NCI-H2107 (cell line): Measurements from ENCODE around the gene OS9.

ENCODE experiments used
- DNase-seq: peaks from one replicate; lab custom pipeline; 2025; lab: John Stamatoyannopoulos, UW

Gene OS9

DNA sequence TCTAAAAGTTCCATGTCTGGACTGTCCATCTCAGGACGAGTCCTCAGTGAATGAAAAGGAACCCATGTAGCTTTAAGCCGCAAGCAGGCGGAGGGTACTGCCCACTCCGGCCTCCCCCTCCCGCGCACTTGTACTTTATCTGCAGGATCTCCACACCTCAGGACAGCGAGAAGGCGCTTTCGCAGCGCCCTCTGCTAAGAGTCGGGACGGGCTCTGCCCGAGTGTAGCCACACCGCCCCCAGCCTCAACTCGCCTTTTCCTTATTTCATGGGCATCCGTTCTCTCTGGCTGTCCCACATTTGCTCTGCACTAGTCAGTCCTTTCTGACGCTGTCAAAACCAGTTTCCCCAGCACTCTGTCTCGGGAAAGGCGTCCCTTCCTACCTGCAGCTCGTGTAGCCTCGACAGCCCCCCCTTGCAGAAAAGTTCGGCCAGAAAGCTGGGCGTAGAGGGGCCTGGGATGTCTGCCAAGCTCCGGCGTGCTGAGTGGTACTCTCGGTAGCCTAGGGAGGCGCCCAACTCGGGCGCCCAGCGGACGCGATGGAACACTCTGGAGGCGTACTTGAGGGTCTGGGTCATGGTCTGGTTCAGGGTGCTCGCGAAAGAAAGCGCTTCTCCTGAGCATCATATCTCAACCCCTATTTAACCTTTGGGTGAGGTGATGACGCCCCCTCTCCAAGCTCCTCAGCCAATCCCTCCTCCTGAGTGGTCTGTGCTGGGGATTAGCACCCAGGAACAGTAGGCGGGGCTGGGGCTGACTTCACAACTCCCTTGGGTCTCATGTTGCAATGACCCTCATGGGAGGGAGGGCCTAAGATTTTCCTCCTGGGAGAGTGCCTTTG lies 72.8 kb downstream of the OS9 start, which contains the start of gene CYP27B1:
Gene CYP27B1 (minus strand): TSS at position 615 of the 841 bp plus-strand sequence. CDS start 37 bp downstream, at position 578.
- DNase-seq = no peak

DNA sequence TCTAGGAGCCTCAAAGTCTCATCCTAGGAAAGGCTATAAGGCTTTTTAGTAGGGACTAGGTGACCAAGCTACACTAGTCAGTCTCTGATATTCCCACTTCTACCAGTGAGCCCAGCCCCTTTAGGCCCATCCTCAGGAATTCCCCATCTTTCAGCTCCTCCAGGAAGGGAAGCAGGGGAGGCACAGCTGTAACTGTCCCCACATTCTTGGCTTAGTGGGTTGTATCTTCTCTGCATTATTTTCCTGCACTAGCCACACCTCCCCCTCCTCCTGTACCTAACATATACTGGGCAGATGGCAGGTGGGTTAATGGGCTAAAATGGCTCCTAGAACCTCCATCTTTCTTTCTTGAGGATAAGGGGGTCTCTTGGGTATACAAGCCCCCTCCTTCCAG lies 73.4 kb downstream of the OS9 start:
- DNase-seq = no peak

DNA sequence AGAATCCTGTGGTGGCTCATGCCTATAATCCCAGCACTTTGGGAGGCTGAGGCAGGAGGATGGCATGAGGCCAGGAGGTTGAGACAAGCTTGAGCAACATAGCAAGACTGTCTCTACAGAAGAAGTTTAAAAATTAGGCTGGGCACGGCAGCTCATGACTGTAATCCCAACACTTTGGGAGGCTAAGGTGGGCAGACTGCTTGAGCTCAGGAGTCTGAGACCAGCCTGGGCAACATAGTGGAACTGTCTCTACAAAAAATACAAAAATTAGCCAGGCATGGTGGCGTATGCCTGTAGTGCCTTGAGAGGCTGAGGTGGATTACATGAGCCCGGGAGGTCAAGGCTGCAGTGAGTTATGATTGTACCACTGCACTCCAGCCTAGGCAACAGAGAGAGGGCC lies 73.9 kb downstream of the OS9 start:
- no peak for DNase-seq

DNA sequence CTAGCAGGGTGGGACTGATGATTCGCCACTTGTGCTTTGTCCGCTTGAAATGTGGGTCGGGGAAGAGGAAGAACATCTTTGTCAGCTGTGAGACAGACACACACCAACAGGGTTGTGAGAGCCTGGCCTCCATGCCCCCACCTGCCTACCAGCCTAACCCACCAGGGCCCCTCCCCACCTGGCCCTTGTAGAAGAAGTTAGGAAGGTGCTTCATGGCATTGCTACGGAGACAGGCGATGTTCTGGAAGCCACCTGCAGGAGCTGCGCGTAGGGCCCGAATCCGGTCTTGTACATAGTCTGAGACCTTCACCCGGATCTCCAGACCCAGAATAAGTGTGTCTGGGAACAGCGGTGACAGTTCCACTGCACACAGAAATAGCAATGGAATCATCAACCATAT lies 75.7 kb downstream of the OS9 start:
- no peak for DNase-seq

DNA sequence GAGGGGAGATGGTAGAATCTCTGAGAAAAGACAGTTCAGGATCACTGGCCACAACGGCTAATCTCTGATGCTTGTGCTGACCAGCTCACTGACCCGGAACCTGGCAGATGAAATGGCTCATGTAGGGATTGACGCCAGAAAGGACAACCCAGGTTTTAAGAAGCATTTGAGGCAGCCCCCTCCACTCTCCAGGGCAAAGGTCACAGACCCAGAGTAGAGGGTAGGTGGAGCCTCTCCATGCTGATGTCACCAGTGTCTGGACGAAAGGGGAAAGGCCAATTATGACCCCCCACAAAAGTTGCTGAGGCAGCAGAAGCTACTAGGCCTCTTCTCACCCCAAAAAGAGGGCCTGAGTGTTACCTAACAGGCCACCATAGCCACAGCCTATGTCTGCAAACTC lies 76.8 kb downstream of the OS9 start:
- DNase-seq = no peak
